ENCODE measurements around the gene FCHSD1. TPM values are rescaled to one million over a fixed set of nuclear protein-coding genes. Genes with fewer than 3 reads are reported as not detected.

Gene FCHSD1
- total RNA-seq, 1 experiment from 2014 or later = 23.1 TPM

GRCh38 chr5:141635646-141636045, 15.6 kb downstream of the FCHSD1 start:
- Histone ChIP-seq H3K4me1 (ENCODE audit: insufficient read depth, low read length) (peaks cover 4% of the 10 kb centered on the region; the same call in 1 of the 2 replicates), H3K4ac (ENCODE audit: low read depth, low read length) (no peak overlapping the region), H2BK120ac (ENCODE audit: low read depth, low read length, poor library complexity, severe bottlenecking) (no peak overlapping the region), H4K91ac (ENCODE audit: insufficient read length, low read depth, low read length) (no peak overlapping the region), H3T11ph (ENCODE audit: low read length) (no peak overlapping the region), H3K14ac (ENCODE audit: insufficient read depth, low read length) (no peak overlapping the region), H3K9me3 (ENCODE audit: control insufficient read depth, low read depth, low read length) (no peaks in the 10 kb centered on the region), H3K23me2 (ENCODE audit: insufficient read length, low read depth, low read length, poor library complexity, severe bottlenecking) (peaks cover 14% of the 10 kb centered on the region), H2BK12ac (ENCODE audit: insufficient read length, low read depth, low read length) (no peak overlapping the region), H2BK20ac (ENCODE audit: low read depth, low read length, poor library complexity, severe bottlenecking) (no peak overlapping the region), H4K5ac (ENCODE audit: insufficient read length, low read depth, low read length) (no peak overlapping the region), H2AFZ (ENCODE audit: low read length) (no peak overlapping the region), H3K56ac (ENCODE audit: insufficient read length, low read depth, low read length) (no peak overlapping the region), H3K4me2 (ENCODE audit: insufficient read depth, insufficient read length, low read length) (peak overlapping the region; percentile 79), H3K9ac (ENCODE audit: extremely low read depth, insufficient read length, low read length) (no peak overlapping the region), H4K20me1 (ENCODE audit: control insufficient read depth, insufficient read depth, insufficient read length) (no peaks in the 10 kb centered on the region), H4K8ac (replicated peaks; ENCODE audit: insufficient read length, low read depth, low read length) (no peak overlapping the region), H2BK15ac (ENCODE audit: low read depth, low read length) (no peak overlapping the region), H3K79me1 (ENCODE audit: insufficient read depth, low read depth, low read length, poor library complexity, severe bottlenecking) (peaks cover 10% of the 10 kb centered on the region), H3K79me2 (ENCODE audit: insufficient read depth, low read length) (peaks cover 10% of the 10 kb centered on the region; the same call in 1 of the 2 replicates), H3K18ac (ENCODE audit: insufficient read length, low read depth, low read length) (no peak overlapping the region), H3K27me3 (ENCODE audit: insufficient read depth, low read length) (no peaks in the 10 kb centered on the region), H3K27ac (ENCODE audit: insufficient read length, low read depth, low read length) (no peak overlapping the region), H2AK5ac (ENCODE audit: insufficient read length, low read length) (no peak overlapping the region), H2BK5ac (ENCODE audit: insufficient read length, low read length) (no peak overlapping the region), H3K23ac (ENCODE audit: insufficient read length, low read depth, low read length) (no peak overlapping the region)
- no peak for DNase-seq
- TF ChIP-seq CTCF (conservative IDR thresholded peaks at IDR 0.05) = no peak
- H3K9me3 Mint-ChIP-seq = no peaks in the 10 kb centered on the region; a peak in 1 of 5 replicates
- H3K36me3 Mint-ChIP-seq (ENCODE audit: insufficient read depth in 1 of 3, low read depth in 3 of 3) = peaks cover 8 to 20% (median 9%) of the 10 kb centered on the region in 3 experiments; a peak in 6 of 7 replicates
- H3K27me3 Mint-ChIP-seq (ENCODE audit: low read depth) = peaks cover 2% of the 10 kb centered on the region
- peaks cover 18 to 23% of the 10 kb centered on the region in 2 experiments for H3K4me1 Mint-ChIP-seq
- peak overlapping the region; percentile 92 to 96 for H3K4me3 Mint-ChIP-seq
- WGBS (ENCODE audit: extremely low coverage, insufficient read length, low lambda C conversion rate) = no CpG with 5 or more reads among the region's 7 CpGs
- no peak overlapping the region for H3K27ac Mint-ChIP-seq
